Hippocampal formation (tissue), 2 donors: Measurements from ENCODE around the gene PBLD.
"Not testable (repeated sequence)": the region's sequence is repeated elsewhere in the genome, so short reads cannot be mapped to it uniquely, and the experiment has no call there.

Source experiments
- DNase-seq, 2 donors: peaks; one replicate each; lab custom pipeline; 2025; lab: John Stamatoyannopoulos, UW

The PBLD gene

GRCh38 chr10:68278906-68279753 lies 53.6 kb downstream of the PBLD start:
- not testable (repeated sequence) for DNase-seq

GRCh38 chr10:68277814-68278213 lies 54.9 kb downstream of the PBLD start:
- DNase-seq = not testable (repeated sequence)

- DNase-seq = no peak
Observed at GRCh38 chr10:68276224-68276623, 56.5 kb downstream of the PBLD start.

- DNase-seq = no peak
Observed at GRCh38 chr10:68275600-68276126, 57.1 kb downstream of the PBLD start.

- no peak for DNase-seq
Observed at GRCh38 chr10:68272833-68273232, 59.9 kb downstream of the PBLD start.

- DNase-seq = no peak
Observed at GRCh38 chr10:68271196-68271882, 61.4 kb downstream of the PBLD start.

- no peak for DNase-seq
Observed at GRCh38 chr10:68269562-68270290, 63.0 kb downstream of the PBLD start.

GRCh38 chr10:68261132-68261856 lies 71.4 kb downstream of the PBLD start:
- DNase-seq = peak in 1 of 2 donors; percentile 18

GRCh38 chr10:68253346-68253745 lies 79.4 kb downstream of the PBLD start:
- DNase-seq = no peak

GRCh38 chr10:68251625-68252495 lies 80.9 kb downstream of the PBLD start:
- DNase-seq = no peak

- DNase-seq = no peak
Observed at GRCh38 chr10:68251151-68251550, 81.6 kb downstream of the PBLD start.

GRCh38 chr10:68249297-68249696 lies 83.4 kb downstream of the PBLD start:
- DNase-seq = no peak

GRCh38 chr10:68247931-68248330 lies 84.8 kb downstream of the PBLD start:
- DNase-seq = no peak

- not testable (repeated sequence) for DNase-seq
Observed at GRCh38 chr10:68246397-68246796, 86.3 kb downstream of the PBLD start.

GRCh38 chr10:68242051-68242450 lies 90.7 kb downstream of the PBLD start:
- no peak for DNase-seq

- no peak for DNase-seq
Observed at GRCh38 chr10:68239596-68240150, 93.1 kb downstream of the PBLD start.

GRCh38 chr10:68239069-68239468 lies 93.7 kb downstream of the PBLD start:
- DNase-seq = no peak

- DNase-seq = no peak
Observed at GRCh38 chr10:68238371-68238770, 94.4 kb downstream of the PBLD start.

GRCh38 chr10:68237173-68237572 lies 95.6 kb downstream of the PBLD start:
- DNase-seq = no peak

GRCh38 chr10:68235581-68235980 lies 97.1 kb downstream of the PBLD start:
- no peak for DNase-seq
